Epithelial cell of esophagus (primary cell): ENCODE results near the gene PLA2G4D.

Experiments used
- DNase-seq: peaks from one replicate; pipeline ENCODE4 v3.0.0; 2010; ENCODE audit warnings: low read depth
- H3K4me3 ChIP-seq: 2 replicates; pipeline ENCODE4 v1.5.1; 2011; ENCODE audit warnings: mild to moderate bottlenecking, low read length, control low read depth
- CTCF ChIP-seq: IDR thresholded peaks from 2 replicates; pipeline ENCODE4 v1.5.1; 2011; ENCODE audit warnings: low read depth, mild to moderate bottlenecking, low read length, control low read depth, inconsistent platforms; ENCODE audit not compliant: insufficient read depth; ENCODE audit errors: missing control alignments

PLA2G4D gene

GRCh38 chr15:42027521-42027920 lies 66.8 kb downstream of the PLA2G4D start:
- DNase-seq: no peak
- TF ChIP-seq CTCF: no peak
- no peak overlapping the region for H3K4me3 ChIP-seq

- DNase-seq: no peak
- no peak overlapping the region for H3K4me3 ChIP-seq
- TF ChIP-seq CTCF: no peak
These were observed 70.1 kb downstream of the PLA2G4D start for GRCh38 chr15:42024303-42024702.

- no peak for TF ChIP-seq CTCF
- no peak overlapping the region for H3K4me3 ChIP-seq
- peak; percentile 77 for DNase-seq
These were observed 72.8 kb downstream of the PLA2G4D start for GRCh38 chr15:42021593-42021992.

GRCh38 chr15:42020713-42021273 lies 73.6 kb downstream of the PLA2G4D start, which contains the start of gene PLA2G4E:
TSS of gene PLA2G4E (minus strand) at chr15:42021042. CDS start at chr15:42021030, 12 bp downstream.
- TF ChIP-seq CTCF: no peak
- peak; percentile 77 for DNase-seq
- H3K4me3 ChIP-seq: peak within 1 kb of the TSS; percentile 21

- no peak overlapping the region for H3K4me3 ChIP-seq
- TF ChIP-seq CTCF: no peak
- DNase-seq: no peak
These were observed 75.8 kb downstream of the PLA2G4D start for GRCh38 chr15:42018306-42019224.
